K562 (cell line): Measurements from ENCODE around the gene SELENOK.

Experiments used
- RAD21 ChIP-seq, 2 experiments: fragments of 250-450 bp in 1 of 2; fragments of 450-650 bp in 1 of 2; sonication (Bioruptor Pico) in 1 of 2; formaldehyde crosslinking in 1 of 2; IDR thresholded peaks in 1 of 2; conservative IDR thresholded peaks in 1 of 2; 2 replicates each; pipeline versions ENCODE4 v1.4.0 to v1.8.0; 2020 to 2022; ENCODE audit warnings: mild to moderate bottlenecking in 2 of 2, moderate library complexity in 1 of 2
- ZNF589 ChIP-seq: fragments of 200-800 bp; sonication (Bioruptor generic); IDR thresholded peaks from 2 replicates; pipeline ENCODE4 v1.6.1; 2016; ENCODE audit warnings: low read depth, missing genetic modification characterization, missing compliant biosample characterization
- TF ChIP-seq, protein P1 (sequence below): sonication (generic); formaldehyde crosslinking; IDR thresholded peaks from 2 replicates; pipeline ENCODE4 v1.9.0; 2022; ENCODE audit warnings: mild to moderate bottlenecking, missing genetic modification reagents

DNA sequence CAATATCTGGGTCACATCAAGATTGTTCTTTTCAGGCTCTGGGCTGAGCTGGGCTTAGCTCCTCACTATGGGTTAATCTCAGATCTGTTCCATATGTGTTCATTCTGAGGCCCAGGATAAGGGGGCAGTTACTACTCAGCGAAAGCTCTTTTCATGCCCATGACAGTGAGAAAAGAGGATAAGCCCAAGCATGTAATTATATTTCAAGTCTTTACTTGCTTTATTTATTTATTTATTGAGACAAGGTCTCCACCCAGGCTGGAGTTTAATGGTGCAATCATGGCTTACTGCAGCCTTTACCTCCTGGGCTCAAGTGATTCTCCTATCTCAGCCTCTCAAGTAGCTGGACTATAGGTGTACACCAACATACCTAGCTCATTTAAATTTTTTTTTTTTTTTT lies 44.7 kb upstream of the SELENOK start:
- TF ChIP-seq, protein P1, sequence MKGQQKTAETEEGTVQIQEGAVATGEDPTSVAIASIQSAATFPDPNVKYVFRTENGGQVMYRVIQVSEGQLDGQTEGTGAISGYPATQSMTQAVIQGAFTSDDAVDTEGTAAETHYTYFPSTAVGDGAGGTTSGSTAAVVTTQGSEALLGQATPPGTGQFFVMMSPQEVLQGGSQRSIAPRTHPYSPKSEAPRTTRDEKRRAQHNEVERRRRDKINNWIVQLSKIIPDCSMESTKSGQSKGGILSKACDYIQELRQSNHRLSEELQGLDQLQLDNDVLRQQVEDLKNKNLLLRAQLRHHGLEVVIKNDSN (CRISPR knock-in tag), result no peak
- TF ChIP-seq RAD21 (CRISPR knock-in tag; conservative IDR thresholded peaks at IDR 0.05 in 1 of 2, IDR thresholded peaks at IDR 0.05 in 1 of 2) (no peak), ZNF589 (CRISPR knock-in tag) (no peak)
